ENCODE data around the gene MTIF3. TPM values are rescaled to one million over a fixed set of nuclear protein-coding genes. Genes with fewer than 3 reads are reported as not detected.

MTIF3 gene
- total RNA-seq, 2 donors from 2014 or later, result 28.3 to 29.5 TPM

- Histone ChIP-seq H3K9me3 (no peaks in the 10 kb centered on the region), H3K36me3 (no peaks in the 10 kb centered on the region), H3K4me3 (no peak overlapping the region), H3K27me3 (replicated peaks; ENCODE audit: insufficient read depth) (no peaks in the 10 kb centered on the region), H3K27ac (no peak overlapping the region), H3K4me1 (ENCODE audit: control insufficient read depth in 1 of 2, low read depth in 2 of 2) (no peaks in the 10 kb centered on the region)
- DNase-seq (ENCODE audit: low spot score) (no peak), ATAC-seq (ENCODE audit: insufficient number of reproducible peaks, low FRiP score, low read depth) (no peak)
- no peak for TF ChIP-seq CTCF (IDR thresholded peaks at IDR 0.05)
These were observed 22.1 kb upstream of the MTIF3 start for GRCh38 chr13:27472441-27472840.

GRCh38 chr13:27470075-27470820 lies 19.9 kb upstream of the MTIF3 start:
- no peaks in the 10 kb centered on the region for H3K9me3 ChIP-seq
- H3K4me3 ChIP-seq, result no peak overlapping the region
- H3K27me3 ChIP-seq (replicated peaks; ENCODE audit: insufficient read depth), result no peaks in the 10 kb centered on the region
- no peaks in the 10 kb centered on the region for H3K36me3 ChIP-seq
- ATAC-seq (ENCODE audit: insufficient number of reproducible peaks, low FRiP score, low read depth), result no peak
- DNase-seq (ENCODE audit: low spot score), result no peak
- no peak overlapping the region for H3K27ac ChIP-seq
- TF ChIP-seq CTCF (IDR thresholded peaks at IDR 0.05), result no peak
- no peaks in the 10 kb centered on the region for H3K4me1 ChIP-seq (ENCODE audit: control insufficient read depth in 1 of 2, low read depth in 2 of 2)

- no peaks in the 10 kb centered on the region for H3K9me3 ChIP-seq
- H3K27ac ChIP-seq, result no peak overlapping the region
- DNase-seq (ENCODE audit: low spot score), result no peak
- H3K4me1 ChIP-seq (ENCODE audit: control insufficient read depth in 1 of 2, low read depth in 2 of 2), result no peaks in the 10 kb centered on the region
- no peak for TF ChIP-seq CTCF (IDR thresholded peaks at IDR 0.05)
- no peak overlapping the region for H3K4me3 ChIP-seq
- H3K36me3 ChIP-seq, result no peaks in the 10 kb centered on the region
- no peak for ATAC-seq (ENCODE audit: insufficient number of reproducible peaks, low FRiP score, low read depth)
- no peaks in the 10 kb centered on the region for H3K27me3 ChIP-seq (replicated peaks; ENCODE audit: insufficient read depth)
These were observed 16.1 kb upstream of the MTIF3 start for GRCh38 chr13:27466513-27466912.

- Histone ChIP-seq H3K36me3 (no peaks in the 10 kb centered on the region), H3K27me3 (replicated peaks; ENCODE audit: insufficient read depth) (no peaks in the 10 kb centered on the region), H3K9me3 (no peaks in the 10 kb centered on the region), H3K4me3 (no peak overlapping the region), H3K27ac (no peak overlapping the region), H3K4me1 (ENCODE audit: control insufficient read depth in 1 of 2, low read depth in 2 of 2) (no peaks in the 10 kb centered on the region)
- no peak for TF ChIP-seq CTCF (IDR thresholded peaks at IDR 0.05)
- DNase-seq (ENCODE audit: low spot score) (no peak), ATAC-seq (ENCODE audit: insufficient number of reproducible peaks, low FRiP score, low read depth) (no peak)
These were observed 15.2 kb upstream of the MTIF3 start for GRCh38 chr13:27465611-27466010.

GRCh38 chr13:27463500-27463899 lies 13.1 kb upstream of the MTIF3 start:
- H3K4me1 ChIP-seq (ENCODE audit: control insufficient read depth in 1 of 2, low read depth in 2 of 2), result no peaks in the 10 kb centered on the region
- H3K27me3 ChIP-seq (replicated peaks; ENCODE audit: insufficient read depth), result no peaks in the 10 kb centered on the region
- no peak overlapping the region for H3K27ac ChIP-seq
- H3K9me3 ChIP-seq, result no peaks in the 10 kb centered on the region
- ATAC-seq (ENCODE audit: insufficient number of reproducible peaks, low FRiP score, low read depth) (no peak), DNase-seq (ENCODE audit: low spot score) (no peak)
- no peak for TF ChIP-seq CTCF (IDR thresholded peaks at IDR 0.05)
- H3K36me3 ChIP-seq, result no peaks in the 10 kb centered on the region
- no peak overlapping the region for H3K4me3 ChIP-seq

Measured in thoracic aorta (tissue), 2 donors.